Measurements from ENCODE around the gene ALPL.

ALPL gene

DNA sequence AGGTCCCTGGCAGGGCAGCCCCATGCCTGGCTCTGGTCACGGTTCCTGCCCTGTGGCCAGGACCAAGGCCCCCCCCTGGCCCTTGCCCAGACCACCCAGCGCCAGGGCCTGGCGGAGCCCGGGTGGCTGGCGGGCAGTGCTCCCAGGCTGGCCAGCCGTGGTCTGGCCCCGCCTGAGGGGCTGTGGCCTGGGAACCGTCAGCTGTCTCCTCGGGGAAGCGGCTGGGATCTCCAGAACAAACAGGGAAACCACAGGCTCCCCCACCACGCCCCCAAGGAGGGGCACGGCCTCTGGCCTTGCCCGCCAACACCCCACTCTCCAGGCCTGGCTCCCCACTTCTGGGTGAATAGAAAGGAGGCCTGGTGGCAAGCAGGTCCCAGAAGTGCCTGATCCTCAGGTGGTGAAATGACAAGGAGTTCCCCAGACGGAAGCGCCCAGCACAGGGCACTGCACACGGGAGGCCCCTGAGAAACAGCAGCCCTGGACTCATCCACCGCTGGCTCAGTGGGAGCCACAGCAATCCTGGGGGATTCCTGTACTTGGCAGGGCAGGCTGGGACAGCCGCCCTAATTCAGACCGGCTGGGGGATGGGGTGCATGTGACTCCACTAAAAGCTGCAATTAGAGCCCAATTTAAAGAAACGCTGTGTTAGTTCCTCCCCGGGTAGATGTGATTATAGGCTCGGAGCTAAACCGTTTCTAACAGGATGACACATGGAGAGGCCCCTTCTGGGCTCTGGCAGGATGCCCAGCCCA lies 81.1 kb downstream of the ALPL start:
- DNase-seq (no peak), ATAC-seq (replicated peaks) (no peak)
- no peaks in the 10 kb centered on the region for H3K36me3 Mint-ChIP-seq (ENCODE audit: insufficient read depth)
- H3K27ac Mint-ChIP-seq, result no peak overlapping the region
- peaks cover 24 to 92% of the 10 kb centered on the region in 2 donors for H3K27me3 Mint-ChIP-seq
- H3K9me3 Mint-ChIP-seq, result no peaks in the 10 kb centered on the region
- H3K4me1 Mint-ChIP-seq (ENCODE audit: low read depth in 2 of 2), result peaks cover 0 to 4% of the 10 kb centered on the region in 2 donors
- H3K4me3 Mint-ChIP-seq, result no peak overlapping the region

DNA sequence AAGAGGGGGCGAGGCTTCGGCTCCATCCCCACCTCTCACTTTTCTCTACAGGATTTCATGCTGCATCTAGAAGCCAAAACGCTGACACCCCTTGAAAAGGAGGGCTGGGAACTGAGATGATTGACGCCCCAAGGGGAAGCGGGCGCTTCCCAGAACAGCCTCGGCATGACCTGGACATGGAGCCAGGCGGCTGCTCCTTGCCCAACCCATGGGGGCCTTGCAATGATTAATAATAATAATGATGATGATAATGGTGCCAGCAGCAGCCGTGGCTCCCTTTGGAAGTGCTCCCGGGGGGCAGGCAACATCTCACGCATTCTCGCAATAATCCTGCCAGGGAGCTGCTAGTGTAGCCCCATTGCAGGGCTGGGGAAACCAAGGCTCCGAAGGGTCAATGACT lies 81.7 kb downstream of the ALPL start:
- ATAC-seq (replicated peaks) (no peak), DNase-seq (no peak)
- peaks cover 27 to 92% of the 10 kb centered on the region in 2 donors for H3K27me3 Mint-ChIP-seq
- no peaks in the 10 kb centered on the region for H3K36me3 Mint-ChIP-seq (ENCODE audit: insufficient read depth)
- H3K9me3 Mint-ChIP-seq, result no peaks in the 10 kb centered on the region
- H3K4me3 Mint-ChIP-seq, result no peak overlapping the region
- H3K4me1 Mint-ChIP-seq (ENCODE audit: low read depth in 2 of 2), result peaks cover 0 to 4% of the 10 kb centered on the region in 2 donors
- no peak overlapping the region for H3K27ac Mint-ChIP-seq

DNA sequence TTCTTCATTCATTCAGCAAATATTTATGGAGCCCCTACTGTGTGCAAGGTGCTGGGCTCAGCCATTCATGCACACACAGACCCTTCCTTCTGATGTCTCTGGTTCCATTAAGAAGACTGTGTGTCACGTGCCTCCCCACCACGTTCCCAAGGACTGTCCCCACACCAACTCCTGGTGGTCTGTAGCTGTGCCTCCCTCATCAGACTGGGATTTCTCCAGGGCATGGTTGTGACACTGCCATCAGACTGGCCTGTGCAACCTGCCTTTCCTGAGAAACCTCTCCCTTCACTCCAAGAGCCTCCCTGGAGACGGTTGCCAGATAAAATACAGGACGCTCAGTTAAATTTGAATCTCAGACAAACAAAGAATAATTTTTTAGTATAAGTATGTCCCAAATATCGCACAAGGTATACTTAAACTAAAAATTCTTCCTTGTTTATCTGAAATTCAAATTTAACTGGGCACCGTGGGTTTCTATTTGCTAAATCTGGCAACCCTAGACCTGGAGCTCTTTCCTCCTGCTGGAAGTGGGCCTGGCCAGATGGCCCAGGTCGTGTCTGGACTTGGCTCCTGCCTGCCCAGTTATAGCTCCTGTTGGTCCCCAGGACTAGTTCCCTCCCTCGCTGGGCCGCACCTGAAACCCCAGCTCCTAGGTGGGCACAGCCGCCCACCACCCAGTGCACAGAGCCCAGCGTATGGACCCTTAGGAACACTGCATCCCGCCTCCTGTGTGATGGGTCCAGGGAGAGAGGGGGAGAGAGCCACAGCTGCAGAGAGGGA lies 83.1 kb downstream of the ALPL start:
- Mint-ChIP-seq H3K36me3 (ENCODE audit: insufficient read depth) (no peaks in the 10 kb centered on the region), H3K4me3 (no peak overlapping the region), H3K27me3 (peaks cover 27 to 91% of the 10 kb centered on the region in 2 donors), H3K27ac (no peak overlapping the region), H3K4me1 (ENCODE audit: low read depth in 2 of 2) (peaks cover 0 to 4% of the 10 kb centered on the region in 2 donors), H3K9me3 (no peaks in the 10 kb centered on the region)
- ATAC-seq (replicated peaks) (no peak), DNase-seq (no peak)

DNA sequence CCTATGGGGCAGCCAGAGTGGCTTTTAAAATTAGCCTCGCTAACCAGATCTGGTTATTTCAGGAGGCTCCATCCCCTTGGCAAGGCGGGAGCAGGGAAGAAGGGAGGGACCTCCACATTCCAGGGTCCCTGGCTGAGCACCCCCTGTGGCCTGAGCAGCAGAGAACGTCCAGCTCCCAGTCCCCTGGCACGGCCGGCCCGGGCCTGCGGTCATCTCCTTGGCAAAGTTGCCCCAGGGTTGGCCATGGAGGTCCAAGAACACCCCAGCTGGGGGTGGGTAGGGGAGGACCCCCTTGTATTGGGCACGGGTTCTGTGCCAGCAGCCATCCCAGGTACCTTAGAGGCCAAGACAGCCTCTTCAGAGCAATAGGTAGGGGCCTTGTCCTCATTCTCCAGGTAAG lies 84.0 kb downstream of the ALPL start:
- no peaks in the 10 kb centered on the region for H3K9me3 Mint-ChIP-seq

DNA sequence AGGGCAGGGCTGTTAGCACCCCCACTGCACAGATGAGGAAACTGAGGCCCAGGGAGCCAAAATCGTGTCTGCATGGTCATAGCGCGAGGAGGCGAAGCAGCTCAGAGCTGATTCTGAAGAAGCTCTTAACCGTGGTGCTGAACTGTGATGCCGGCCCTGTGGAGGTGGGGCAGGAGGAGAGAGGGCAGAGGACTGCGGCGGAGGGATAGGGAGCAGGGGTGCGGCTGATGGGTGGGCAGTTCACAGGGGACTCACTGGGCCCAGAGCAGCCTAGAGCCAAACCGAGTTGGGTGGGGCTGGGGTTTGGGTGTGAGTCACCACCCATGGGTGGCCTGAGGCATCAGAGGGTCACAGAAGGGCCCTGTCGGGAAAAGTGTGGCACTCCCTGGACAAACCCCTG lies 85.3 kb downstream of the ALPL start:
- Mint-ChIP-seq H3K36me3 (ENCODE audit: insufficient read depth) (peaks cover 2% of the 10 kb centered on the region), H3K4me3 (no peak overlapping the region), H3K4me1 (ENCODE audit: low read depth in 2 of 2) (peaks cover 0 to 4% of the 10 kb centered on the region in 2 donors), H3K27me3 (peaks cover 14 to 92% of the 10 kb centered on the region in 2 donors), H3K27ac (no peak overlapping the region), H3K9me3 (no peaks in the 10 kb centered on the region)
- no peak for DNase-seq
- no peak for ATAC-seq (replicated peaks)

More for the DNA sequence above, 84.0 kb downstream of the ALPL start:
- Mint-ChIP-seq H3K27me3 (peaks cover 22 to 92% of the 10 kb centered on the region in 2 donors), H3K4me1 (ENCODE audit: low read depth in 2 of 2) (peaks cover 0 to 4% of the 10 kb centered on the region in 2 donors), H3K4me3 (no peak overlapping the region), H3K27ac (no peak overlapping the region), H3K36me3 (ENCODE audit: insufficient read depth) (no peaks in the 10 kb centered on the region)
- ATAC-seq (replicated peaks), result no peak
- no peak for DNase-seq

DNA sequence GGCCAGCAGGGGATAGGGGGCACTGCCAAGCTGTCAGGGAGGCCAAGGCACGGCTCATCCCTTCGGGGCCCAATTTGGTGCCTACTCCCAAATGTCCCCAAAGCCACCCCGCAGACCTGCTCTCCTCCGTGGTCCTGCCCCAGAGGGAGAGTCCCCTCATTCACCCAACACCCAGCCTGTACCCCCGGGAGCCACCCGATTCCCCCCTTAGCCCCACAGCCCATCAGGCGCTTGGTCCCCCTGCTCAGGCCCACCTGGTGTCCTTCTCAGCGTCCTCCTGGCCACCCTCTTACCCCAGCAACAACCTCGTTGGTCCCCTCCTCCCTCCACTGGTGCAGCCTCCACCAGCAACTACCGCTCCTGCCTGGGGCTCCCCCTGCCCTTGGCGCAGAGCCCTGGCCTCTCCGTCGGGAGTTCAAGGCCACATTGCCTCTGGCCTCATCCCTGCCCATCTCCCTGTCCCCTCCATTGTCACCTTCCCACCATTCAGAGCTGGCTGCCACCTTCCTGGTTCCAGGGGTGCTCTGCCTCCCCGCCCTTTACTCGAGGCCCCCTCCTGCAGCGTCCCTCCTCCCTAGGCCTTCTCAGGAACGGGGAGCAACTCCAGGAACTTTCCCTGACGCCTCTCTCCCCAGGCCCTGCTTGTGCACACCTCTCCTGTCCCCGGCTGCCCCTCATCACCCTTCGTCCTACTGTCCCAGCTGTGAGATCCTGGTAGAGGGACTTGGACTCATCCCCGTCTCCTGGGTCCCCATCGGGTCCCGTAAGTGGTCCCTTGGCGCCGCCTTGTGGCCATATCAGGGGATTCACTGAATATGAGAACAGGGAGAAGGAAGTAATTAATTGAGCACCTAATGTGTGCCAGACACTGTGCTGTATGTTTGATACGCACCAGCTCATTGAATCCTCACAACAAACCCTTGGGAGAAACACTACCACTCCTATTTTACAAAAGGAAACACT lies 86.0 kb downstream of the ALPL start:
- Mint-ChIP-seq H3K9me3 (no peaks in the 10 kb centered on the region), H3K27ac (no peak overlapping the region), H3K36me3 (ENCODE audit: insufficient read depth) (peaks cover 2% of the 10 kb centered on the region), H3K4me3 (no peak overlapping the region), H3K27me3 (peaks cover 21 to 99% of the 10 kb centered on the region in 2 donors), H3K4me1 (ENCODE audit: low read depth in 2 of 2) (peaks cover 0 to 4% of the 10 kb centered on the region in 2 donors)
- peak; percentile 9 to 15 (median 11) for DNase-seq
- no peak for ATAC-seq (replicated peaks)

DNA sequence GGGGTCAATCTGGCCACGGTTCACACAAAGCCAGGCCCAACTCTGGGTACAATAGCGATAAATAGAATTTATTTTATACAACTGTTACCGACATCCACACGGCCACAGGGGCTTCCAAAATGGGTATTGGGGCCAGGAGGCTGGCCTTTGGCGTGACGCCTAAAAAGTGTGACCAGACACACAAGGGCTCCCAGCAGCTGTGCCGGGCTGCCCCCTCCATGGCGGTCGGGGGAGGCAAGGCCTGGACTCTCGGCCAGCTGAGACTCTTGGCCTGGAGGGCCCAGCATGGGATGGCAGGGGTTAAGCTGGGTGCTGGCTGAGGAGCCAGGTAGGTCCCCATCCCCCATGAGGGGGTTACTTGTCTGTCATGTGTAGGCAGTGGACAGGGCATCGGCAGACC lies 87.0 kb downstream of the ALPL start:
- DNase-seq, result no peak
- no peaks in the 10 kb centered on the region for H3K4me1 Mint-ChIP-seq (ENCODE audit: low read depth in 2 of 2)
- peaks cover 24 to 99% of the 10 kb centered on the region in 2 donors for H3K27me3 Mint-ChIP-seq
- no peak overlapping the region for H3K4me3 Mint-ChIP-seq
- H3K36me3 Mint-ChIP-seq (ENCODE audit: insufficient read depth), result peaks cover 2% of the 10 kb centered on the region
- ATAC-seq (replicated peaks), result no peak
- H3K27ac Mint-ChIP-seq, result no peak overlapping the region
- no peaks in the 10 kb centered on the region for H3K9me3 Mint-ChIP-seq

DNA sequence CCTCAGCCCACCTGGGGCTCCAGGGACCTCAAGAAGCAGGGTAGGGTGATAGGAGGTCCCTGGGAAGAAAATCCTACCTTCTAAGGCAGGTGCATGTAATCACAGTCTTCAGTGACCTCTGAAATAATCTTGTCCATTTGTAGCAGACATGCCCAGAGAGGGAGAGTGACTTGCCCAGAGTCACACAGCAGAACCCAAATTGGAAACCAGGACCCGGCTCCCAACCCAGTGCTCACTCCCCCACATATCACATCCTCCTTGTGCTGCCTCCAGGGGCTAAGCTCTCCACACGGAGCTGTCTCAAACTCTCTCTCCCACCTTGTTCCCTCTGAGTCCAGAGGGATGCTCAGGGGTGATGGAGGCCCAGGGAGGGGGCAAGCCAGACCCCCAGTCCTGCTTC lies 87.4 kb downstream of the ALPL start:
- Mint-ChIP-seq H3K27me3 (peaks cover 24 to 98% of the 10 kb centered on the region in 2 donors), H3K27ac (no peak overlapping the region), H3K4me3 (no peak overlapping the region), H3K36me3 (ENCODE audit: insufficient read depth) (peaks cover 2% of the 10 kb centered on the region), H3K4me1 (ENCODE audit: low read depth in 2 of 2) (no peaks in the 10 kb centered on the region), H3K9me3 (no peaks in the 10 kb centered on the region)
- DNase-seq (no peak), ATAC-seq (replicated peaks) (no peak)

DNA sequence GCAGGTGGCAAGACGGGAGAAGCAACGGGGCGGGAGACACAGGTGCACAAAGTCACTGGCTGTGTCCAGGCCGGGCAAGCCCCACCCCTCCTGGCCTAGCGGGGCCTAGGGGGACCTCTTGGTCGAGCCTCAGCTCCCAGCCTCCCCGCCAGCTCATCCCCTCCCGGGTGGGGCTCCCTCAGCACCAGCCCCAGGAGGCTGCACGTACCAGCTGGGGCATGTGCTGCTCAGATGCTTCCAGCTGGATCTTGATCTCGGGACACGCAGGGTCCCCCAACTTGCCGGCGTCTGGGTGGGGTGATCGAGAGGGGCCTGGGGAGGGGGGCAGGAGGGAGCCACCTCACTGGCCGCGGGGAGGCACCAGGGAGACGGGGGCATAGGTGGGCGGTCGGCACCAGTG lies 88.5 kb downstream of the ALPL start:
- Mint-ChIP-seq H3K36me3 (ENCODE audit: insufficient read depth) (peaks cover 2% of the 10 kb centered on the region), H3K9me3 (no peaks in the 10 kb centered on the region), H3K27ac (no peak overlapping the region), H3K4me3 (no peak overlapping the region), H3K27me3 (peaks cover 20 to 96% of the 10 kb centered on the region in 2 donors), H3K4me1 (ENCODE audit: low read depth in 2 of 2) (no peaks in the 10 kb centered on the region)
- no peak for ATAC-seq (replicated peaks)
- no peak for DNase-seq

DNA sequence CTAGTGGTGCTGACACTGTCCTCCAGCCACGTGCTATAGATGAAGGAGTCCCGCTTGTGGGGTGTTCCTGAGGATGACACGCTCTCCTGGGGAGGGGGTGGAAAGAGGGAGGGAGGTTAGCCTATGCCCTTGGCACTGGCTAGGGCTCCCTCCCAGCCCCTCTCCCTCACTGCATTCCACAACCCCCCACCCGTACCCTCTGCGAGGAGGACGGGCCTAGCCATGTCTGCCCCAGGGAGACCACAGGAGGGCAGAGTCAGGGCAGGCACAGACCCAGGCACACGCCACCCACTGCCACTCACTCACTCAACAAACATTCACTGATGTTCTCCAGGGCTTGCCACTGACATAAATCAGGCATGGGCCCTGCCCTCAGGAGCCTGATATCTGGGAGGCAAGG lies 89.2 kb downstream of the ALPL start:
- H3K9me3 Mint-ChIP-seq, result no peaks in the 10 kb centered on the region
- DNase-seq, result no peak

DNA sequence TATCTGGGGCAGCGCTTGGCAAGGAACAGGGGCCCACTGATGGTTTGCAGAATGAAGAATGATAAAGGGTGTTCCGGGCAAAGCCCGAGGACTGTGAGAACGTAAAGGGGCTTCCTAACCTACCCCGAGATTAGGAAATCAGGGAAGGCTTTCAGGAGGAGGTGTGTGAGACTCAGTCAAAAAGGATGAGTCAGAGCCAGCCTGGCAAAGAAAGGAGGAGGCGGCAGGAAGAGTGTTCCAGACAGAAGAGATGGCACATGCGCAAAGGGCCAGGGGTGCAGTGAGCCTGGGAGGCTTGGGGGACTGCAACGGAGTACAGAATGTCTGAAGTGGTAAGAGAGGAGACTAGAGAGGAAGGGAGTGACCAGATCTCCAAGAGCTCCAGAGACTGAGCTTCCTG lies 89.7 kb downstream of the ALPL start:
- peaks cover 2% of the 10 kb centered on the region for H3K36me3 Mint-ChIP-seq (ENCODE audit: insufficient read depth)
- H3K9me3 Mint-ChIP-seq, result no peaks in the 10 kb centered on the region
- H3K27ac Mint-ChIP-seq, result no peak overlapping the region
- no peak for ATAC-seq (replicated peaks)
- peaks cover 20 to 93% of the 10 kb centered on the region in 2 donors for H3K27me3 Mint-ChIP-seq
- DNase-seq, result no peak
- H3K4me3 Mint-ChIP-seq, result no peak overlapping the region
- H3K4me1 Mint-ChIP-seq (ENCODE audit: low read depth in 2 of 2), result no peaks in the 10 kb centered on the region

More for the DNA sequence above, 89.2 kb downstream of the ALPL start:
- Mint-ChIP-seq H3K27ac (no peak overlapping the region), H3K4me3 (no peak overlapping the region), H3K36me3 (ENCODE audit: insufficient read depth) (peaks cover 2% of the 10 kb centered on the region), H3K4me1 (ENCODE audit: low read depth in 2 of 2) (no peaks in the 10 kb centered on the region), H3K27me3 (peaks cover 18 to 93% of the 10 kb centered on the region in 2 donors)
- ATAC-seq (replicated peaks), result no peak

DNA sequence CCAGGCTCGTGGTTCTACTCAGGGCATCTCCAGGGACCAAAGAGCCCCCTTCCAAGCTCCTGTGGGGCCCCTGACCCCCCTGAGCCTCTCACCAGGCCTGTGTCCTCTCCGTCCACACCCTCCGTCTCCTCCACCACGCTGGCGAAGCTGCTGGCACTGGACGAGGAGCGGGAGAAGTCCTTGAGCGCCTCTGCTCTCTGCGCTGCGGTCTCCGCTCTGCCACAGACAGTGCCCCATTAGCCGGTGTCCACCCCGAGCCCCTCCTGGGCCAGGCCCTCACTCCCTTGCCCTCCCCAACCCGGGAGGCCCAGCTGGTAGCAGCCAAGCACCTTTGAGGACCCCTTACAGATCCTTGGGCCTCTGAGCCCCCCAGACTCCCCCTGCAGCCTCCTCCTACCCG lies 90.2 kb downstream of the ALPL start:
- Mint-ChIP-seq H3K36me3 (ENCODE audit: insufficient read depth) (peaks cover 2% of the 10 kb centered on the region), H3K4me3 (no peak overlapping the region), H3K27ac (no peak overlapping the region), H3K27me3 (peaks cover 24 to 93% of the 10 kb centered on the region in 2 donors), H3K9me3 (no peaks in the 10 kb centered on the region), H3K4me1 (ENCODE audit: low read depth in 2 of 2) (no peaks in the 10 kb centered on the region)
- no peak for DNase-seq
- no peak for ATAC-seq (replicated peaks)

Data from effector memory CD8-positive, alpha-beta T cell (primary cell).